ENCODE data around the gene TP63. TPM values are rescaled to one million over a fixed set of nuclear protein-coding genes. Genes with fewer than 3 reads are reported as not detected.

Gene TP63
- total RNA-seq, 1 donor from 2014 or later, result 0.13 TPM

DNA sequence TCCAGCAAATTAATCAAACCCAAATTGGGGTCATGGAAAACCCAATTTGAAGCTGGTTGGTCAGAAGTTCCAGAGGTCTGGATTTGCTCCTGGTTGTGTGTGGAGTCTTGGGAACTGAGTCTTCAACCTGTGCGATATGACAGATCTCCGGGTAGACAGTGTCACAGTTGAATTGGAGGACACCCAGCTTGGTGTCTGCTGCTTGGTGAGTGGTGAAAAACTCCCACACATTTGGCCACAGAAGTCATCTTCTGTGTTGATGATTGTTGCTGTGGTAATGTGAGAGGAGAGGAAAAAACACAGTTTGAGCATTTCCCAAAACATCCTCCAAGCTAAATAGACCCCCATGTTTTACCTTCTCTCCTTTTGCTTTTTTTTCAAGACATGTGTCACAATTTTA, 218.1 kb downstream of the TP63 start:
- TF ChIP-seq, protein P1, sequence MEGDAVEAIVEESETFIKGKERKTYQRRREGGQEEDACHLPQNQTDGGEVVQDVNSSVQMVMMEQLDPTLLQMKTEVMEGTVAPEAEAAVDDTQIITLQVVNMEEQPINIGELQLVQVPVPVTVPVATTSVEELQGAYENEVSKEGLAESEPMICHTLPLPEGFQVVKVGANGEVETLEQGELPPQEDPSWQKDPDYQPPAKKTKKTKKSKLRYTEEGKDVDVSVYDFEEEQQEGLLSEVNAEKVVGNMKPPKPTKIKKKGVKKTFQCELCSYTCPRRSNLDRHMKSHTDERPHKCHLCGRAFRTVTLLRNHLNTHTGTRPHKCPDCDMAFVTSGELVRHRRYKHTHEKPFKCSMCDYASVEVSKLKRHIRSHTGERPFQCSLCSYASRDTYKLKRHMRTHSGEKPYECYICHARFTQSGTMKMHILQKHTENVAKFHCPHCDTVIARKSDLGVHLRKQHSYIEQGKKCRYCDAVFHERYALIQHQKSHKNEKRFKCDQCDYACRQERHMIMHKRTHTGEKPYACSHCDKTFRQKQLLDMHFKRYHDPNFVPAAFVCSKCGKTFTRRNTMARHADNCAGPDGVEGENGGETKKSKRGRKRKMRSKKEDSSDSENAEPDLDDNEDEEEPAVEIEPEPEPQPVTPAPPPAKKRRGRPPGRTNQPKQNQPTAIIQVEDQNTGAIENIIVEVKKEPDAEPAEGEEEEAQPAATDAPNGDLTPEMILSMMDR (IDR thresholded peaks at IDR 0.05; ENCODE audit: insufficient read depth, low read length, poor library complexity, severe bottlenecking), result no peak
- Histone ChIP-seq H3K36me3 (ENCODE audit: control insufficient read depth, insufficient read depth, low read length) (no peaks in the 10 kb centered on the region), H3K27me3 (ENCODE audit: control insufficient read depth, insufficient read depth, low read length) (no peaks in the 10 kb centered on the region), H3K4me3 (ENCODE audit: low read depth, low read length) (no peak overlapping the region)
- no peak for DNase-seq (ENCODE audit: low read depth)

DNA sequence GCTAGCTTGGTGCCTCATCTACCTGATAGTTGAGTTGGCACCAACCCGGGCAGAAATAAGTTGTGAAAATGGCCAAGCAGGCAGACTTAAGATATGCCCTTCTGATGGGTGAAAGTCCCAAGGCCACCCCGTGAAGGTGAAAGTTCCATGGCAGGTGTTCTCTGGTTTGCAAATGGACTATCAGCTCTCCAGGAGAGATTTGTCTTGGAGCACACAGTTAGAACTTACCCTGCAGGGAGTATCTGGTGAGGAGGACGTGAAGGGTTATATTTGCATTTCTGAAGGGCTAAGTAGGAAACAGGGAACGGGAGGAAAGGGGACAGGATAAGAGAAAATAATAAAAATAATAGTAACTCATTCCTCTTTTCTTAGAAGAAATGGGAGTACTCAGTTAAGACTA, 220.5 kb downstream of the TP63 start:
- H3K27me3 ChIP-seq (ENCODE audit: control insufficient read depth, insufficient read depth, low read length), result no peaks in the 10 kb centered on the region
- TF ChIP-seq, protein P1 (IDR thresholded peaks at IDR 0.05; ENCODE audit: insufficient read depth, low read length, poor library complexity, severe bottlenecking), result no peak
- no peak overlapping the region for H3K4me3 ChIP-seq (ENCODE audit: low read depth, low read length)
- DNase-seq (ENCODE audit: low read depth), result no peak
- H3K36me3 ChIP-seq (ENCODE audit: control insufficient read depth, insufficient read depth, low read length), result no peaks in the 10 kb centered on the region

DNA sequence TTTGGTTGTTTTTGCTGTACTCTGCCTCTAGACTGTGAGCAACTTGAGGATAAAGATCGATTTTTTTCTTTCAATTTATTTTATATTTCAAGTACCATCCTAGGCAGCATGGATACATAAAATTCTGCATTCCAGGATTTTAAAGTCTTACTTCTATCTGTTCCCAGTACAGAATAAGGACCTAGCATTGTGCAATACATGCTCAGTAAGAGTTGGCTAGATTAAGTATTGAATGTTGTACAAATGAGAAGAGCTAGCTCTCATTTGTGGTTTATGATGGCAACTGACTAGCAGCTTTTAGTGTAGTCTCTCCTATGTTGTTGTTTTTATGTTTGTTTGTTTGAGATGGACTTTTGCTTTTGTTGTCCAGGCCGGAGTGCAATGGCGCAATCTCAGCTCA, 222.7 kb downstream of the TP63 start:
- H3K36me3 ChIP-seq (ENCODE audit: control insufficient read depth, insufficient read depth, low read length), result no peaks in the 10 kb centered on the region
- TF ChIP-seq, protein P1 (IDR thresholded peaks at IDR 0.05; ENCODE audit: insufficient read depth, low read length, poor library complexity, severe bottlenecking), result no peak
- DNase-seq (ENCODE audit: low read depth), result no peak

DNA sequence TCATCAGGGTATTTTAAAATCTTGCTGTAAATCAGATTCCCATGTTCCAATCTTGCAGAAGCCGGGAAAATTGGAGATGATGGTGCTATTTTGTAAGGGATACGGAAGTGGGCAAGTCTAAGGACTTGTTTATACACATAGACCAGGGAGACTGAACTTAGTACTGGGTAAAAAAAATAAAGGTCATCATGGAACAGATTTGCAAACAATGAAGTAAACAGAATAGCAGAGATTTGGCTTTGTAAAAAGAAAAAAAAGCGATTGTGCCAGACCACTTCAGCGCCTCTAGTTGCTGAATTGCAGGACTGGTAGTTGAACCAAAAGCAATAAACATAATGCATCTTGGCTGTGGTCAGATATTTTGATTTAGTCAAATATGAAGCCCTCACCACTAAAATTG, 229.1 kb downstream of the TP63 start:
- Histone ChIP-seq H3K27me3 (ENCODE audit: control insufficient read depth, insufficient read depth, low read length) (no peaks in the 10 kb centered on the region), H3K36me3 (ENCODE audit: control insufficient read depth, insufficient read depth, low read length) (no peaks in the 10 kb centered on the region)
- TF ChIP-seq, protein P1 (IDR thresholded peaks at IDR 0.05; ENCODE audit: insufficient read depth, low read length, poor library complexity, severe bottlenecking), result no peak

More for the DNA sequence above, 222.7 kb downstream of the TP63 start:
- H3K4me3 ChIP-seq (ENCODE audit: low read depth, low read length), result no peak overlapping the region
- H3K27me3 ChIP-seq (ENCODE audit: control insufficient read depth, insufficient read depth, low read length), result no peaks in the 10 kb centered on the region

DNA sequence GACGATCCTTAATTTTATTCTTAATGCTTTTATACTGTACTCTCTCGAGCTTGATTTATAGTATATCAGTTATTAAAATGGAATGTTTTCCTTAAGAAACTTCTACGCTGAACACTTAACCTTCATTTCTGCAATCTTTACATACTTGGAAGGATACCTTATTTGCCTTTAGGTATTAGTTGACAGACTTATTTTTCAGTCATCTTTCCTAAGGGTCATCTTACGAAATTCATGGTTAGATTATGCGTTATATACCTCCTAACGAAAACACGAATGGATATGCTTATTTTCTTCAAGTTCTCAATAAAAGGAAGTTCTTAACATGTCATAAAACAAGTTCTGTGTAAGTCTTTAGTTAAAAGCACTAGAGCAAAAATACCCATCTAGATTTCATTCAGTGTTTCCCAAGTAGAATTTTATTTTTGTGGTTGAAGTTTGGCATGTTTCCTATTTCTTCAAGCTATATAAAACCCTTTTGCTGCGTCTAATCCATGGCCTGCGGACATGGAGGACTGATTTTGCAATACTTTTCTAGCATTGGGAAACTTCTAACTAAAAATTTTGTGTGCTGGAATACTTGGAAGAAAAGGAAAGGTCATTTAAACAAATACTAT, 231.3 kb downstream of the TP63 start:
- Histone ChIP-seq H3K4me3 (ENCODE audit: low read depth, low read length) (no peak overlapping the region), H3K27me3 (ENCODE audit: control insufficient read depth, insufficient read depth, low read length) (no peaks in the 10 kb centered on the region), H3K36me3 (ENCODE audit: control insufficient read depth, insufficient read depth, low read length) (no peaks in the 10 kb centered on the region)
- DNase-seq (ENCODE audit: low read depth), result no peak
- TF ChIP-seq, protein P1 (IDR thresholded peaks at IDR 0.05; ENCODE audit: insufficient read depth, low read length, poor library complexity, severe bottlenecking), result no peak

More for the DNA sequence above, 229.1 kb downstream of the TP63 start:
- H3K4me3 ChIP-seq (ENCODE audit: low read depth, low read length), result no peak overlapping the region
- no peak for DNase-seq (ENCODE audit: low read depth)

DNA sequence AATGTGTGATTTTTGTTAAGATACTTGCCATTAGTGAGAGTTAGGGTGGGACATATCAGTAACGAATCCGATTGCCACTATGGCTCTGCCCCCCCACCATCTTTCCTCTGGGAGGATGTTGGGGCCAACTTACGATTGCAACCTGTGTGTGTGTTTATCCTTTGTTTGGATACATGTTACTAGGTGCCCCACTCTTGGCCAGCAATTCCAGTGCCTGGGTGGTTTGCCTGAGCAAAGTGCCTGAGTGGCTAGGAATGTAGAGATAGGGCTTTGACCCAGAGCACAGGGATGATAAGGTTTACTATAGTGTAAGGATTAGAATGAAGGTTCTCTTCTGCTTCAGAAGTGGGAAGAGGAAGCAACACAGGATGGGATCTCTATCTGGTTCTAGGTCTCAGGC, 231.8 kb downstream of the TP63 start:
- no peak overlapping the region for H3K4me3 ChIP-seq (ENCODE audit: low read depth, low read length)
- H3K36me3 ChIP-seq (ENCODE audit: control insufficient read depth, insufficient read depth, low read length), result no peaks in the 10 kb centered on the region
- H3K27me3 ChIP-seq (ENCODE audit: control insufficient read depth, insufficient read depth, low read length), result no peaks in the 10 kb centered on the region
- no peak for DNase-seq (ENCODE audit: low read depth)
- TF ChIP-seq, protein P1 (IDR thresholded peaks at IDR 0.05; ENCODE audit: insufficient read depth, low read length, poor library complexity, severe bottlenecking), result no peak

Data from kidney epithelial cell (primary cell).